Endothelial cell (in vitro differentiated cells): Measurements from ENCODE around the gene GLOD4. TPM values are rescaled to one million over a fixed set of nuclear protein-coding genes. Genes with fewer than 3 reads are reported as not detected.
"Not testable (repeated sequence)": the region's sequence is repeated elsewhere in the genome, so short reads cannot be mapped to it uniquely, and the experiment has no call there.

Source experiments
- DNase-seq: peaks from one replicate; pipeline ENCODE4 v3.0.0; 2021; ENCODE audit warnings: low spot score
- H3K27ac Mint-ChIP-seq: one replicate; pipeline ENCODE4 v1.8.0; 2021; ENCODE audit warnings: mixed read lengths, inconsistent platforms; ENCODE audit not compliant: unreplicated experiment
- H3K27me3 Mint-ChIP-seq: one replicate; pipeline ENCODE4 v1.8.0; 2021; ENCODE audit warnings: mild to moderate bottlenecking, moderate library complexity, mixed read lengths, inconsistent platforms; ENCODE audit not compliant: unreplicated experiment
- H3K36me3 Mint-ChIP-seq: one replicate; pipeline ENCODE4 v1.8.0; 2021; ENCODE audit warnings: mild to moderate bottlenecking, low read depth, mixed read lengths, inconsistent platforms; ENCODE audit not compliant: unreplicated experiment
- H3K4me1 Mint-ChIP-seq: one replicate; pipeline ENCODE4 v1.8.0; 2021; ENCODE audit warnings: mild to moderate bottlenecking, mixed read lengths, inconsistent platforms; ENCODE audit not compliant: unreplicated experiment
- H3K4me3 Mint-ChIP-seq: one replicate; pipeline ENCODE4 v1.8.0; 2021; ENCODE audit warnings: mild to moderate bottlenecking, mixed read lengths, inconsistent platforms; ENCODE audit not compliant: unreplicated experiment
- H3K9me3 Mint-ChIP-seq: one replicate; pipeline ENCODE4 v1.8.0; 2021; ENCODE audit warnings: mixed read lengths, inconsistent platforms; ENCODE audit not compliant: unreplicated experiment
- total RNA-seq: library from RNA; stranded (reverse); fragmentation: NEBNext Ultra II Directional; extraction: Animal tissue kit (Norgen Biotek cat#: 25700); gene quantifications from one replicate; pipeline ENCODE4 v1.2.1, GENCODE V29; 2021; ENCODE audit not compliant: unreplicated experiment
- TF ChIP-seq, protein P1 (sequence below): fragments of 200-600 bp; sonication (generic); IDR thresholded peaks from one replicate; pipeline ENCODE4 v1.5.0; 2021; ENCODE audit warnings: antibody characterized with exemption; ENCODE audit not compliant: unreplicated experiment

The GLOD4 gene
- total RNA-seq, 1 donor from 2014 or later, result 93.9 TPM

- H3K27me3 Mint-ChIP-seq, result peaks cover 15% of the 10 kb centered on the region
- TF ChIP-seq, protein P1, sequence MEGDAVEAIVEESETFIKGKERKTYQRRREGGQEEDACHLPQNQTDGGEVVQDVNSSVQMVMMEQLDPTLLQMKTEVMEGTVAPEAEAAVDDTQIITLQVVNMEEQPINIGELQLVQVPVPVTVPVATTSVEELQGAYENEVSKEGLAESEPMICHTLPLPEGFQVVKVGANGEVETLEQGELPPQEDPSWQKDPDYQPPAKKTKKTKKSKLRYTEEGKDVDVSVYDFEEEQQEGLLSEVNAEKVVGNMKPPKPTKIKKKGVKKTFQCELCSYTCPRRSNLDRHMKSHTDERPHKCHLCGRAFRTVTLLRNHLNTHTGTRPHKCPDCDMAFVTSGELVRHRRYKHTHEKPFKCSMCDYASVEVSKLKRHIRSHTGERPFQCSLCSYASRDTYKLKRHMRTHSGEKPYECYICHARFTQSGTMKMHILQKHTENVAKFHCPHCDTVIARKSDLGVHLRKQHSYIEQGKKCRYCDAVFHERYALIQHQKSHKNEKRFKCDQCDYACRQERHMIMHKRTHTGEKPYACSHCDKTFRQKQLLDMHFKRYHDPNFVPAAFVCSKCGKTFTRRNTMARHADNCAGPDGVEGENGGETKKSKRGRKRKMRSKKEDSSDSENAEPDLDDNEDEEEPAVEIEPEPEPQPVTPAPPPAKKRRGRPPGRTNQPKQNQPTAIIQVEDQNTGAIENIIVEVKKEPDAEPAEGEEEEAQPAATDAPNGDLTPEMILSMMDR, result no peak
- peaks cover 20% of the 10 kb centered on the region for H3K36me3 Mint-ChIP-seq
- H3K27ac Mint-ChIP-seq, result peak overlapping the region; percentile 36
- H3K4me1 Mint-ChIP-seq, result peaks cover 2% of the 10 kb centered on the region
- H3K4me3 Mint-ChIP-seq, result peak overlapping the region; percentile 25
- no peaks in the 10 kb centered on the region for H3K9me3 Mint-ChIP-seq
- no peak for DNase-seq
Measured at GRCh38 chr17:806781-807522, 24.9 kb upstream of the GLOD4 start.

- Mint-ChIP-seq H3K4me1 (peaks cover 2% of the 10 kb centered on the region), H3K9me3 (no peaks in the 10 kb centered on the region), H3K27me3 (peaks cover 15% of the 10 kb centered on the region), H3K4me3 (no peak overlapping the region), H3K27ac (peak overlapping the region; percentile 36), H3K36me3 (peaks cover 23% of the 10 kb centered on the region)
- no peak for DNase-seq
- TF ChIP-seq, protein P1, result no peak
Measured at GRCh38 chr17:806346-806745, 24.3 kb upstream of the GLOD4 start.

- H3K27me3 Mint-ChIP-seq, result peaks cover 12% of the 10 kb centered on the region
- H3K9me3 Mint-ChIP-seq, H3K4me1 Mint-ChIP-seq, H3K4me3 Mint-ChIP-seq, DNase-seq, H3K27ac Mint-ChIP-seq: not testable (repeated sequence)
- peaks cover 23% of the 10 kb centered on the region for H3K36me3 Mint-ChIP-seq
Measured at GRCh38 chr17:805886-806285, 23.8 kb upstream of the GLOD4 start.

DNA sequence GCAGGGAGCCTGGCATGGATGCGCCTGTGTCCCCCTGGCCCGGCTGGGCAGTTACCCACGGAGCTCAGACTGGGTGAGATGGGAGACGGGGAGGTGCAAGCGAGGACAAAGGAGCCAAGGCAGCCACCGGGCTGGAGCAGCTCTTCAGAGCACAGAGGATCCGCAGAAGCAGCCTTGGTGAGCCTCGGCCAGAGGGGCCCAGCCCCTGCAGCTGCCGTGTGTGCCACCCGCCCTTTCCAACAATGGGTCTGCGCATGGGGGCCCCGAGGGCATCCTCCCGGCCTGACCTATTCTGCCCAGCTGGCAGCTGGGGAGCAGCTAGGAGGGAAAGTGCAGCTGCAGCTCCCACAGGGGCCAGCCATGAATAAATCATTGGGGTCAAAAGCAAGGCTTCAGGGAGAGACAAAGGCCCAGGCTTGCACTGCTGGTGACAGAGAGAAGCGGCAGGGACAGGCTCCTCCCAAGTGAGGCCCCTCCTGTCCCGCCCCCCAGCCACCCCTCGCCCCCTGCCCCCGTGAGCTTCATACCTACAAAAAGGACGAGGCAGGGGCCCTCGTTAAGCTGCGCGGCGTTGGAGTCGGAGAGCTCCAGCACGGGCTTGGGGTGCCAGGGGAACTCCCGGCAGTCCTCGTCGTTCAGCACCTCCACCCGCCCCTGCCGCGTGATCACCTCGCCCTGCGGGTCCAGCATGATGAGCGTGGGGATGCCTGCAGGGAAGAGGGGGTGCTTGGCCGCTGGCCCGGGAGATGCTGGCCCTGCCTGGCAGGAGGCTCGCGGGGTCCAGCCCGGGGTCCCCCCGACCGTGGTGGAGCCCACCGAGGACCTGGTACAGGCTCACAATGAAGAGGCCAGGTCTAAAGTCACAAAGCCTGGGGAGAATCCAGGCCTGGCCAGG, 22.7 kb upstream of the GLOD4 start:
- Mint-ChIP-seq H3K36me3 (peaks cover 21% of the 10 kb centered on the region), H3K4me3 (no peak overlapping the region), H3K27ac (no peak overlapping the region), H3K9me3 (no peaks in the 10 kb centered on the region), H3K4me1 (peaks cover 2% of the 10 kb centered on the region), H3K27me3 (peaks cover 14% of the 10 kb centered on the region)
- DNase-seq, result no peak
- TF ChIP-seq, protein P1, result no peak

- TF ChIP-seq, protein P1, result no peak
- Mint-ChIP-seq H3K36me3 (peaks cover 18% of the 10 kb centered on the region), H3K4me3 (no peak overlapping the region), H3K4me1 (peaks cover 9% of the 10 kb centered on the region), H3K27ac (no peak overlapping the region), H3K27me3 (peaks cover 5% of the 10 kb centered on the region), H3K9me3 (no peaks in the 10 kb centered on the region)
- no peak for DNase-seq
Measured at GRCh38 chr17:802901-803881, 21.1 kb upstream of the GLOD4 start.
